B cell (primary cell): ENCODE measurements around the gene C3orf18. TPM values are rescaled to one million over a fixed set of nuclear protein-coding genes. Genes with fewer than 3 reads are reported as not detected.

Experiments
- ATAC-seq: fragments of 200-7000 bp; cut with Tn5 transposase; one replicate; pipeline ENCODE4 v1.10.0; 2021; ENCODE audit warnings: low read depth, mild to moderate bottlenecking, moderate number of reproducible peaks, moderate library complexity
- CTCF ChIA-PET: fragments of 350-600 bp; sonication (Branson Sonifier 250); formaldehyde crosslinking; loops from one replicate; lab custom pipeline; 2021; ENCODE audit warnings: antibody characterized with exemption, inconsistent platforms; lab: Charles Lee
- POLR2A ChIA-PET: fragments of 350-600 bp; sonication (Branson Sonifier 250); formaldehyde crosslinking; loops from one replicate; lab custom pipeline; 2021; ENCODE audit warnings: antibody characterized with exemption; lab: Charles Lee
- DNase-seq: peaks from one replicate; pipeline ENCODE4 v3.0.0; 2013
- H2AFZ ChIP-seq: 2 replicates; pipeline ENCODE4 v1.6.1; 2012; ENCODE audit warnings: mild to moderate bottlenecking, low read depth, low read length; ENCODE audit not compliant: insufficient read depth, poor library complexity, severe bottlenecking
- H3K27ac ChIP-seq, 2 donors: 1 replicate in 1 of 2; 2 replicates in 1 of 2; pipeline ENCODE4 v1.5.1; 2012 to 2013; ENCODE audit warnings: low read length in 2 of 2, mild to moderate bottlenecking in 2 of 2, moderate library complexity in 1 of 2
- H3K27me3 ChIP-seq, 4 experiments: fragments of 200-600 bp in 1 of 4; sonication (generic) in 1 of 4; replicated peaks in 1 of 4; 1 replicate in 2 of 4; 2 replicates in 2 of 4; pipeline versions ENCODE4 v1.6.1 to v1.7.0; 2013 to 2016; ENCODE audit warnings: low read length in 3 of 4, mild to moderate bottlenecking in 2 of 4, mixed read lengths in 1 of 4, moderate library complexity in 1 of 4; ENCODE audit not compliant: insufficient read depth in 4 of 4, control insufficient read depth in 3 of 4; ENCODE audit errors: control extremely low read depth in 1 of 4
- H3K36me3 ChIP-seq, 2 experiments: replicated peaks in 1 of 2; 1 replicate in 1 of 2; 2 replicates in 1 of 2; pipeline versions ENCODE4 v1.6.1 to v1.7.1; 2013; ENCODE audit warnings: low read length in 1 of 2; ENCODE audit not compliant: insufficient read depth in 2 of 2, control insufficient read depth in 1 of 2; ENCODE audit errors: control extremely low read depth in 1 of 2, extremely low read depth in 1 of 2
- H3K4me1 ChIP-seq, 2 donors: fragments of 200-600 bp in 1 of 2; sonication (generic) in 1 of 2; 1 replicate in 1 of 2; 2 replicates in 1 of 2; pipeline versions ENCODE4 v1.5.1 to v1.6.1; 2013 to 2017; ENCODE audit warnings: low read length in 2 of 2; ENCODE audit not compliant: control insufficient read depth in 2 of 2, insufficient read depth in 2 of 2
- H3K4me2 ChIP-seq: replicated peaks from 2 replicates; pipeline ENCODE3; 2012; ENCODE audit warnings: mild to moderate bottlenecking, low read depth, low read length; ENCODE audit not compliant: poor library complexity, severe bottlenecking
- H3K4me3 ChIP-seq, 5 experiments: fragments of 200-600 bp in 1 of 5; sonication (generic) in 1 of 5; 1 replicate in 3 of 5; 2 replicates in 2 of 5; pipeline versions ENCODE4 v1.5.1 to v1.7.0; 2011 to 2016; ENCODE audit warnings: low read length in 4 of 5, mild to moderate bottlenecking in 4 of 5, low read depth in 2 of 5, control low read depth in 1 of 5, moderate library complexity in 1 of 5; ENCODE audit not compliant: insufficient read depth in 1 of 5; ENCODE audit errors: control extremely low read depth in 1 of 5, extremely low read depth in 1 of 5
- H3K79me2 ChIP-seq: fragments of 200-600 bp; sonication (generic); one replicate; pipeline ENCODE4 v1.6.0; 2016; ENCODE audit warnings: low read length; ENCODE audit not compliant: control insufficient read depth, insufficient read depth
- H3K9ac ChIP-seq: fragments of 200-600 bp; sonication (generic); 2 replicates; pipeline ENCODE4 v1.6.1; 2017; ENCODE audit warnings: mild to moderate bottlenecking, low read length, moderate library complexity
- H3K9me3 ChIP-seq, 3 donors: one replicate each; pipeline versions ENCODE4 v1.6.1 to v1.7.1; 2013; ENCODE audit warnings: low read length in 2 of 3; ENCODE audit not compliant: control insufficient read depth in 2 of 3, insufficient read depth in 1 of 3; ENCODE audit errors: control extremely low read depth in 1 of 3
- H4K20me1 ChIP-seq: 2 replicates; pipeline ENCODE4 v1.6.0; 2012; ENCODE audit warnings: mild to moderate bottlenecking, low read length; ENCODE audit not compliant: insufficient read depth, control insufficient read depth, poor library complexity, severe bottlenecking
- H3K27ac Mint-ChIP-seq: one replicate; pipeline ENCODE4 v1.8.0; 2021; ENCODE audit warnings: mixed read lengths
- H3K27me3 Mint-ChIP-seq: one replicate; pipeline ENCODE4 v1.8.0; 2021; ENCODE audit warnings: mixed read lengths
- H3K4me1 Mint-ChIP-seq: one replicate; pipeline ENCODE4 v1.8.0; 2021; ENCODE audit warnings: mixed read lengths
- H3K4me3 Mint-ChIP-seq: one replicate; pipeline ENCODE4 v1.8.0; 2021; ENCODE audit warnings: mixed read lengths
- H3K9me3 Mint-ChIP-seq: one replicate; pipeline ENCODE4 v1.8.0; 2022; ENCODE audit warnings: mixed read lengths; ENCODE audit not compliant: insufficient read depth
- EZH2 ChIP-seq: IDR thresholded peaks from 2 replicates; pipeline ENCODE4 v1.6.1; 2012; ENCODE audit warnings: borderline replicate concordance, low read depth, mild to moderate bottlenecking, moderate library complexity, low read length; ENCODE audit not compliant: insufficient read depth, poor library complexity, severe bottlenecking
- WGBS: methylation state at CpG from one replicate; pipeline ENCODE4 v1.1.5; 2013; ENCODE audit warnings: missing lambda C conversion rate; ENCODE audit not compliant: insufficient coverage; 5-methylcytosine and 5-hydroxymethylcytosine counted together
- intact Hi-C: fragments of 100-400 bp; cut with micrococcal nuclease; formaldehyde crosslinking; loops from one replicate; pipeline ENCODE4 v1.10.0; 2022
- polyA plus RNA-seq: library from polyadenylated mRNA; depleted of rRNA; stranded (reverse); fragments of >200 nt; gene quantifications from 2 replicates; pipeline ENCODE4 v1.2.3, GENCODE V29; 2012
- total RNA-seq, 2 donors: library from RNA; stranded (reverse); fragments of 120-200 nt in 1 of 2; gene quantifications; 1 replicate in 1 of 2; 2 replicates in 1 of 2; pipeline versions ENCODE4 v1.2.3 to v1.2.4, GENCODE V29; 2013 to 2022
- TF ChIP-seq, protein P1 (sequence below): fragments of 200-600 bp; IDR thresholded peaks from one replicate; pipeline ENCODE4 v1.8.0; 2022; ENCODE audit warnings: antibody characterized with exemption, mild to moderate bottlenecking

Gene C3orf18
- total and polyA plus RNA-seq, 2 donors (not counting 1 experiment from before 2014, with no cell fraction given) = 14.3 to 15.4 TPM

DNA sequence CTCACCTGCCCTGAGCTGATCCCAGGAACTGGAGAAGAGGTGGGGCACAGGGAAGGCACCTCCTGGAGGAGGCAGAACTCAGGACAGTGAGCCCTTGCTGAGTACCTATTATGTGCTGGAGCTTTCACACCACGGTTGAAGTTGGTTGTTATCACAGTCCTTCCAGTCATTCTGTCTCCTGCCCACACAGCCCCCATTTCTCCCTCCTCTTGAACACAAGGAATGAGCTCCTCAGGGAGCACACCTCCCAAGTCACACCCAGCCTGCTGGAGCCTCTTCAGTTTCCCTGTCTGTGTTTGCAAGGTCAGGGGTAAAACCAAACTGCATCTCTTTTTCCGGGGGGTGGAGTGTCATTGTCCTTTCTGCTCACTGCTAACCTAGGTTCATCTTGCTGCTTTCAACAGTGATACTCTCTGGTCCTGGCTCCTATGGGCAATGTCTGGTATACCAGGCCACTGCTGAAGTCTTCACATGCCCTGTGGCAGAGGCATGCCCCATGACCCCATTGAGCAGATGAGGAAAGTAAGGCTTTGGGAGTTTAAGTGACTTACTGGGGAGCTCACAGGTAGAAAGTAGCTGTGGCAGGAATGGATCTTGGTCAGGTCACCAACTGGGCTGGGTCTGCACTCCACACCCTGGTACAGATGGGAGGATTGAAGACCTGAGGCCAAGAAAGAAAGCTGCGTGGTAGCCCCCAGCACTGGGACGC is 30.0 kb downstream of the C3orf18 start:
- Mint-ChIP-seq H3K27ac (no peak overlapping the region), H3K4me3 (no peak overlapping the region), H3K4me1 (no peaks in the 10 kb centered on the region), H3K27me3 (peaks cover 35% of the 10 kb centered on the region), H3K9me3 (no peaks in the 10 kb centered on the region)
- CTCF ChIA-PET = interaction anchor here (1.0 to 1.2 kb wide), 2 partner anchors 12 to 190 kb away, joined by 3 read pairs; no protein-coding TSS in a partner anchor
- DNase-seq (no peak), ATAC-seq (no peak)
- H3K9me3 ChIP-seq = peaks cover 0 to 4% (median 0%) of the 10 kb centered on the region in 3 donors
- H3K4me3 ChIP-seq = no peak overlapping the region
- 91% methylated on average over 4 of the region's 4 CpGs for WGBS
- no peak overlapping the region for H2AFZ ChIP-seq
- no peak overlapping the region for H3K9ac ChIP-seq
- TF ChIP-seq, protein P1, sequence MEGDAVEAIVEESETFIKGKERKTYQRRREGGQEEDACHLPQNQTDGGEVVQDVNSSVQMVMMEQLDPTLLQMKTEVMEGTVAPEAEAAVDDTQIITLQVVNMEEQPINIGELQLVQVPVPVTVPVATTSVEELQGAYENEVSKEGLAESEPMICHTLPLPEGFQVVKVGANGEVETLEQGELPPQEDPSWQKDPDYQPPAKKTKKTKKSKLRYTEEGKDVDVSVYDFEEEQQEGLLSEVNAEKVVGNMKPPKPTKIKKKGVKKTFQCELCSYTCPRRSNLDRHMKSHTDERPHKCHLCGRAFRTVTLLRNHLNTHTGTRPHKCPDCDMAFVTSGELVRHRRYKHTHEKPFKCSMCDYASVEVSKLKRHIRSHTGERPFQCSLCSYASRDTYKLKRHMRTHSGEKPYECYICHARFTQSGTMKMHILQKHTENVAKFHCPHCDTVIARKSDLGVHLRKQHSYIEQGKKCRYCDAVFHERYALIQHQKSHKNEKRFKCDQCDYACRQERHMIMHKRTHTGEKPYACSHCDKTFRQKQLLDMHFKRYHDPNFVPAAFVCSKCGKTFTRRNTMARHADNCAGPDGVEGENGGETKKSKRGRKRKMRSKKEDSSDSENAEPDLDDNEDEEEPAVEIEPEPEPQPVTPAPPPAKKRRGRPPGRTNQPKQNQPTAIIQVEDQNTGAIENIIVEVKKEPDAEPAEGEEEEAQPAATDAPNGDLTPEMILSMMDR = no peak
- no peak for TF ChIP-seq EZH2
- H3K27me3 ChIP-seq = peaks cover 0 to 9% (median 0%) of the 10 kb centered on the region in 4 experiments
- no peaks in the 10 kb centered on the region for H3K4me1 ChIP-seq
- H3K4me2 ChIP-seq = no peak overlapping the region
- POLR2A ChIA-PET = no interaction called here
- intact Hi-C loops = no loop called here
- H3K27ac ChIP-seq = no peak overlapping the region
- no peaks in the 10 kb centered on the region for H3K36me3 ChIP-seq
- no peaks in the 10 kb centered on the region for H3K79me2 ChIP-seq
- H4K20me1 ChIP-seq = no peaks in the 10 kb centered on the region

DNA sequence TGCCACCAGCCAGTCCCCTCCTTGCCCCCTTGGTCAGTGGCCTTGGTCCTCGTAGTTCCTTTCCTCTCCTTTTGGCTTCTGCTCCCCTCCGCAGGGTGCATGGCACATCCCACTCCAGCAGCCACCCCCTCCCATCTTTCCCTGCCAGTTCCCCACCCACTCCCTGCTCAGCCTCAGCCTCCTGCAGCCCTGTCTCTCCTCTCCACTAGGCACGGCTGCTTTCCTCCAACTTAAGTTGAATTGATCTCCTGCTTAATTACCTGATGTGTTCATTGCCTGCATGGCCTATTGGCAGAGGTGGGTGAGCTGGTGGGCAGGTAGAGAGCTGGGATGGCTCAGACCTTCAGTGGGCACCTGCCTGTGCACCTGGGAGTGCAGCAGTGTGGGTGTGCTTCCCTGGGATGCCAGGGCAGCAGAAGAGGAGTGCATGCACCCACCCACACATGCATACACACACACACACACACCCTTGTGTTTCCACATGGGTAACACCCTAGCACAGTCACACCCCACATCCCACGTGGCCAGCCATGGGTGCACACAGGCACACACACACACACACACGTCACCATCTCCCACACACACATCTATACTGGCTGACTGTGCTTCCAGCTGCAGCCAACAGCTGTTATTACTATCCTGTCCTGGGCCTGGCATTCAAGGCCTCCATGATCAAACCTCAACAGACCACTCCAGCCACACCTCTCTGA is 30.9 kb downstream of the C3orf18 start:
- Histone ChIP-seq H3K27ac (no peak overlapping the region), H3K79me2 (no peaks in the 10 kb centered on the region), H3K4me1 (no peaks in the 10 kb centered on the region), H3K27me3 (peaks cover 0 to 10% (median 0%) of the 10 kb centered on the region in 4 experiments), H3K4me2 (no peak overlapping the region), H2AFZ (no peak overlapping the region), H3K4me3 (no peak overlapping the region), H3K9ac (no peak overlapping the region), H3K36me3 (no peaks in the 10 kb centered on the region), H4K20me1 (no peaks in the 10 kb centered on the region), H3K9me3 (peaks cover 0 to 4% (median 0%) of the 10 kb centered on the region in 3 donors)
- TF ChIP-seq EZH2 = no peak
- TF ChIP-seq, protein P1 = no peak
- ATAC-seq (no peak), DNase-seq (no peak)
- intact Hi-C loops = no loop called here
- Mint-ChIP-seq H3K27me3 (peaks cover 44% of the 10 kb centered on the region), H3K4me1 (no peaks in the 10 kb centered on the region), H3K9me3 (no peaks in the 10 kb centered on the region), H3K27ac (no peak overlapping the region), H3K4me3 (no peak overlapping the region)
- CTCF ChIA-PET = interaction anchor here (0.7 to 1.2 kb wide), 3 partner anchors 12 to 189 kb away, joined by 3 read pairs; no protein-coding TSS in a partner anchor
- POLR2A ChIA-PET = no interaction called here
- WGBS = 75% methylated on average over 5 of the region's 5 CpGs
